ENCODE results near the gene ZNF787.
"Not testable (repeated sequence)": the region's sequence is repeated elsewhere in the genome, so short reads cannot be mapped to it uniquely, and the experiment has no call there.

ZNF787 gene

GRCh38 chr19:56152644-56153043 is 31.5 kb upstream of the ZNF787 start:
- no peak for DNase-seq (ENCODE audit: low spot score)
- in situ Hi-C loops (cut with MboI; ENCODE audit: low pct_unique_long_range_greater_than_20kb, low sequenced_read_pairs, unreplicated experiment) = no loop called here
- no peak for TF ChIP-seq CTCF (IDR thresholded peaks at IDR 0.05; ENCODE audit: extremely low read depth, insufficient read depth, missing control alignments)

GRCh38 chr19:56150358-56150757 is 29.3 kb upstream of the ZNF787 start:
- in situ Hi-C loops (cut with MboI; ENCODE audit: low pct_unique_long_range_greater_than_20kb, low sequenced_read_pairs, unreplicated experiment) = no loop called here
- no peak for DNase-seq (ENCODE audit: low spot score)
- no peak for TF ChIP-seq CTCF (IDR thresholded peaks at IDR 0.05; ENCODE audit: extremely low read depth, insufficient read depth, missing control alignments)

GRCh38 chr19:56149656-56150038 is 28.6 kb upstream of the ZNF787 start:
- TF ChIP-seq CTCF (IDR thresholded peaks at IDR 0.05; ENCODE audit: extremely low read depth, insufficient read depth, missing control alignments) = no peak
- no peak for DNase-seq (ENCODE audit: low spot score)
- in situ Hi-C loops (cut with MboI; ENCODE audit: low pct_unique_long_range_greater_than_20kb, low sequenced_read_pairs, unreplicated experiment) = no loop called here

GRCh38 chr19:56148955-56149655 is 28.0 kb upstream of the ZNF787 start:
- in situ Hi-C loops (cut with MboI; ENCODE audit: low pct_unique_long_range_greater_than_20kb, low sequenced_read_pairs, unreplicated experiment); DNase-seq (ENCODE audit: low spot score): not testable (repeated sequence)

GRCh38 chr19:56148096-56148495 is 27.0 kb upstream of the ZNF787 start:
- in situ Hi-C loops (cut with MboI; ENCODE audit: low pct_unique_long_range_greater_than_20kb, low sequenced_read_pairs, unreplicated experiment) = no loop called here
- no peak for DNase-seq (ENCODE audit: low spot score)
- no peak for TF ChIP-seq CTCF (IDR thresholded peaks at IDR 0.05; ENCODE audit: extremely low read depth, insufficient read depth, missing control alignments)

GRCh38 chr19:56147307-56147706 is 26.2 kb upstream of the ZNF787 start:
- DNase-seq (ENCODE audit: low spot score) = no peak
- no peak for TF ChIP-seq CTCF (IDR thresholded peaks at IDR 0.05; ENCODE audit: extremely low read depth, insufficient read depth, missing control alignments)
- in situ Hi-C loops (cut with MboI; ENCODE audit: low pct_unique_long_range_greater_than_20kb, low sequenced_read_pairs, unreplicated experiment) = no loop called here

- in situ Hi-C loops (cut with MboI; ENCODE audit: low pct_unique_long_range_greater_than_20kb, low sequenced_read_pairs, unreplicated experiment) = no loop called here
- TF ChIP-seq CTCF (IDR thresholded peaks at IDR 0.05; ENCODE audit: extremely low read depth, insufficient read depth, missing control alignments) = no peak
Measured at GRCh38 chr19:56146904-56147303, 25.8 kb upstream of the ZNF787 start.

More at GRCh38 chr19:56146904-56147303, 25.8 kb upstream of the ZNF787 start:
- DNase-seq (ENCODE audit: low spot score) = no peak
